ENCODE data around the gene RFX8.

The RFX8 gene

DNA sequence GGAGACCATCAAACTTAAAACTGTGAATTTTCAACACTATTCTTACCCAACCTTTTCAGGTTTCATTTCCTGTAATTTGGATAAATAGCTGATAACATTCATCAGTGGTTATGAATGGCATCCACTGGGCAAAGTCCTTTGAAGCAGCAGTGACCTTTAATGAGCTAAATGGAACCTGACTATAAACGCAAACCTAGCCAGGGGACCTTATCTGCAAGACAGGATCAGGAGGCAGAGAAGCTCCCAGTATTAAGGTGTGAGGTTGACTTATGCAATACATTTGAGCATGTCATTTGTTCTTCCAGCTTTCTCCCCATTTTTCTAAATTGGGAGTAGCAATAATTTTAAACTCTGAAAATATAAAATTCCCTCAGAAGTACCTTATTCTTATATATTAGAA lies 126.0 kb downstream of the RFX8 start:
- Histone ChIP-seq H3K27me3 (ENCODE audit: control insufficient read depth, insufficient read depth, low read length) (no peaks in the 10 kb centered on the region), H3K27ac (no peak overlapping the region), H3K36me3 (ENCODE audit: control insufficient read depth, insufficient read depth, low read length) (no peaks in the 10 kb centered on the region), H3K9ac (no peak overlapping the region), H3K79me2 (no peaks in the 10 kb centered on the region), H3K4me2 (ENCODE audit: low read length) (no peak overlapping the region), H2AFZ (no peak overlapping the region), H3K4me1 (no peaks in the 10 kb centered on the region), H3K4me3 (ENCODE audit: low read depth, low read length) (no peak overlapping the region), H3K9me3 (ENCODE audit: control insufficient read depth, low read length) (no peaks in the 10 kb centered on the region)
- TF ChIP-seq, protein P1, sequence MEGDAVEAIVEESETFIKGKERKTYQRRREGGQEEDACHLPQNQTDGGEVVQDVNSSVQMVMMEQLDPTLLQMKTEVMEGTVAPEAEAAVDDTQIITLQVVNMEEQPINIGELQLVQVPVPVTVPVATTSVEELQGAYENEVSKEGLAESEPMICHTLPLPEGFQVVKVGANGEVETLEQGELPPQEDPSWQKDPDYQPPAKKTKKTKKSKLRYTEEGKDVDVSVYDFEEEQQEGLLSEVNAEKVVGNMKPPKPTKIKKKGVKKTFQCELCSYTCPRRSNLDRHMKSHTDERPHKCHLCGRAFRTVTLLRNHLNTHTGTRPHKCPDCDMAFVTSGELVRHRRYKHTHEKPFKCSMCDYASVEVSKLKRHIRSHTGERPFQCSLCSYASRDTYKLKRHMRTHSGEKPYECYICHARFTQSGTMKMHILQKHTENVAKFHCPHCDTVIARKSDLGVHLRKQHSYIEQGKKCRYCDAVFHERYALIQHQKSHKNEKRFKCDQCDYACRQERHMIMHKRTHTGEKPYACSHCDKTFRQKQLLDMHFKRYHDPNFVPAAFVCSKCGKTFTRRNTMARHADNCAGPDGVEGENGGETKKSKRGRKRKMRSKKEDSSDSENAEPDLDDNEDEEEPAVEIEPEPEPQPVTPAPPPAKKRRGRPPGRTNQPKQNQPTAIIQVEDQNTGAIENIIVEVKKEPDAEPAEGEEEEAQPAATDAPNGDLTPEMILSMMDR (IDR thresholded peaks at IDR 0.05) = no peak

Measured in parathyroid adenoma (tissue), 2 donors.